Calu3 (cell line): ENCODE measurements around the gene TSSC4. TPM values are rescaled to one million over a fixed set of nuclear protein-coding genes. Genes with fewer than 3 reads are reported as not detected.

ENCODE experiments used
- BruUV-seq: library from RNA; stranded (reverse); fragments of 400-500 nt; replicated peaks from 2 replicates; lab custom pipeline; 2021; lab: Mats Ljungman, UMichigan
- CTCF ChIA-PET: fragments of 300-600 bp; sonication (Branson Sonifier 250); formaldehyde crosslinking; loops from one replicate; lab custom pipeline; 2022; ENCODE audit warnings: antibody characterized with exemption; lab: Charles Lee
- DNase-seq: peaks from one replicate; pipeline ENCODE4 v3.0.0; 2022
- H3K27ac Mint-ChIP-seq: one replicate; pipeline ENCODE4 v1.8.0; 2022; ENCODE audit warnings: mixed read lengths; ENCODE audit not compliant: unreplicated experiment
- H3K27me3 Mint-ChIP-seq: one replicate; pipeline ENCODE4 v1.8.0; 2022; ENCODE audit warnings: mixed read lengths; ENCODE audit not compliant: unreplicated experiment
- H3K36me3 Mint-ChIP-seq: one replicate; pipeline ENCODE4 v1.8.0; 2022; ENCODE audit warnings: mild to moderate bottlenecking, moderate library complexity, mixed read lengths; ENCODE audit not compliant: insufficient read depth, unreplicated experiment
- H3K4me1 Mint-ChIP-seq: one replicate; pipeline ENCODE4 v1.8.0; 2022; ENCODE audit warnings: mild to moderate bottlenecking, low read depth, mixed read lengths; ENCODE audit not compliant: unreplicated experiment
- H3K4me3 Mint-ChIP-seq: one replicate; pipeline ENCODE4 v1.8.0; 2022; ENCODE audit warnings: mild to moderate bottlenecking, low read depth, moderate library complexity, mixed read lengths; ENCODE audit not compliant: unreplicated experiment
- H3K9me3 Mint-ChIP-seq: one replicate; pipeline ENCODE4 v1.8.0; 2022; ENCODE audit warnings: low read depth, mixed read lengths; ENCODE audit not compliant: unreplicated experiment
- intact Hi-C: fragments of 100-400 bp; cut with micrococcal nuclease; formaldehyde crosslinking; loops from one replicate; pipeline ENCODE4 v1.10.0; 2022; ENCODE audit not compliant: unreplicated experiment
- total RNA-seq: library from RNA; stranded (reverse); gene quantifications from 2 replicates; pipeline ENCODE4 v1.2.3, GENCODE V29; 2022
- TF ChIP-seq, protein P1 (sequence below): fragments of 200-600 bp; IDR thresholded peaks from one replicate; pipeline ENCODE4 v1.8.0; 2022; ENCODE audit warnings: antibody characterized with exemption; ENCODE audit not compliant: unreplicated experiment

Gene TSSC4
- total RNA-seq, 1 experiment from 2014 or later: 49.4 TPM

GRCh38 chr11:2393941-2394817, 6.4 kb upstream of the TSSC4 start:
- CTCF ChIA-PET: no interaction called here
- intact Hi-C loops: no loop called here
- peaks cover 31% of the 10 kb centered on the region for H3K36me3 Mint-ChIP-seq

GRCh38 chr11:2394818-2395105, 5.8 kb upstream of the TSSC4 start:
- CTCF ChIA-PET: no interaction called here
- Mint-ChIP-seq H3K27ac (no peak overlapping the region), H3K36me3 (peaks cover 36% of the 10 kb centered on the region), H3K9me3 (no peaks in the 10 kb centered on the region), H3K4me3 (no peak overlapping the region), H3K4me1 (no peaks in the 10 kb centered on the region), H3K27me3 (no peaks in the 10 kb centered on the region)
- TF ChIP-seq, protein P1, sequence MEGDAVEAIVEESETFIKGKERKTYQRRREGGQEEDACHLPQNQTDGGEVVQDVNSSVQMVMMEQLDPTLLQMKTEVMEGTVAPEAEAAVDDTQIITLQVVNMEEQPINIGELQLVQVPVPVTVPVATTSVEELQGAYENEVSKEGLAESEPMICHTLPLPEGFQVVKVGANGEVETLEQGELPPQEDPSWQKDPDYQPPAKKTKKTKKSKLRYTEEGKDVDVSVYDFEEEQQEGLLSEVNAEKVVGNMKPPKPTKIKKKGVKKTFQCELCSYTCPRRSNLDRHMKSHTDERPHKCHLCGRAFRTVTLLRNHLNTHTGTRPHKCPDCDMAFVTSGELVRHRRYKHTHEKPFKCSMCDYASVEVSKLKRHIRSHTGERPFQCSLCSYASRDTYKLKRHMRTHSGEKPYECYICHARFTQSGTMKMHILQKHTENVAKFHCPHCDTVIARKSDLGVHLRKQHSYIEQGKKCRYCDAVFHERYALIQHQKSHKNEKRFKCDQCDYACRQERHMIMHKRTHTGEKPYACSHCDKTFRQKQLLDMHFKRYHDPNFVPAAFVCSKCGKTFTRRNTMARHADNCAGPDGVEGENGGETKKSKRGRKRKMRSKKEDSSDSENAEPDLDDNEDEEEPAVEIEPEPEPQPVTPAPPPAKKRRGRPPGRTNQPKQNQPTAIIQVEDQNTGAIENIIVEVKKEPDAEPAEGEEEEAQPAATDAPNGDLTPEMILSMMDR: no peak
- BruUV-seq: no TSS peak
- DNase-seq: no peak
- intact Hi-C loops: no loop called here

More at GRCh38 chr11:2393941-2394817, 6.4 kb upstream of the TSSC4 start:
- Mint-ChIP-seq H3K4me1 (no peaks in the 10 kb centered on the region), H3K27me3 (no peaks in the 10 kb centered on the region), H3K27ac (no peak overlapping the region), H3K9me3 (no peaks in the 10 kb centered on the region), H3K4me3 (no peak overlapping the region)
- DNase-seq: no peak
- TF ChIP-seq, protein P1: no peak
- BruUV-seq: no TSS peak

GRCh38 chr11:2395211-2395730, 5.3 kb upstream of the TSSC4 start:
- CTCF ChIA-PET: no interaction called here
- no peaks in the 10 kb centered on the region for H3K27me3 Mint-ChIP-seq
- BruUV-seq: no TSS peak
- H3K4me1 Mint-ChIP-seq: no peaks in the 10 kb centered on the region
- no peak overlapping the region for H3K27ac Mint-ChIP-seq
- no peak for DNase-seq
- H3K4me3 Mint-ChIP-seq: no peak overlapping the region
- TF ChIP-seq, protein P1: no peak
- H3K36me3 Mint-ChIP-seq: peaks cover 41% of the 10 kb centered on the region
- intact Hi-C loops: no loop called here
- no peaks in the 10 kb centered on the region for H3K9me3 Mint-ChIP-seq

- no peak overlapping the region for H3K4me3 Mint-ChIP-seq
- DNase-seq: no peak
- intact Hi-C loops: no loop called here
- BruUV-seq: no TSS peak
- TF ChIP-seq, protein P1: no peak
- no peaks in the 10 kb centered on the region for H3K4me1 Mint-ChIP-seq
- H3K9me3 Mint-ChIP-seq: no peaks in the 10 kb centered on the region
- peaks cover 47% of the 10 kb centered on the region for H3K36me3 Mint-ChIP-seq
- no peak overlapping the region for H3K27ac Mint-ChIP-seq
- CTCF ChIA-PET: no interaction called here
- H3K27me3 Mint-ChIP-seq: no peaks in the 10 kb centered on the region
These were observed 4.7 kb upstream of the TSSC4 start for GRCh38 chr11:2395856-2396255.
